Ascending aorta (tissue), 2 donors: Measurements from ENCODE around the gene SFXN4. TPM values are rescaled to one million over a fixed set of nuclear protein-coding genes. Genes with fewer than 3 reads are reported as not detected.

Experiments used
- DNase-seq, 2 donors: peaks; one replicate each; pipeline ENCODE4 v3.0.0-alpha.2; 2019; ENCODE audit warnings: low spot score in 2 of 2
- H3K27ac ChIP-seq, 2 donors: fragments of 200-600 bp; sonication (generic); one replicate each; pipeline ENCODE4 v1.5.1; 2016 to 2017; ENCODE audit warnings: mild to moderate bottlenecking in 1 of 2
- H3K27me3 ChIP-seq: fragments of 200-600 bp; sonication (generic); one replicate; pipeline ENCODE4 v1.5.1; 2017
- H3K36me3 ChIP-seq, 2 donors: fragments of 200-600 bp; sonication (generic); one replicate each; pipeline ENCODE4 v1.5.1; 2016
- H3K4me1 ChIP-seq, 2 donors: fragments of 200-600 bp; sonication (generic); one replicate each; pipeline ENCODE4 v1.5.1; 2016 to 2017; ENCODE audit warnings: mild to moderate bottlenecking in 1 of 2
- H3K4me3 ChIP-seq, 2 donors: fragments of 200-600 bp; sonication (generic); one replicate each; pipeline ENCODE4 v1.5.1; 2016 to 2017; ENCODE audit warnings: mild to moderate bottlenecking in 1 of 2
- H3K9me3 ChIP-seq, 2 donors: fragments of 200-600 bp; sonication (generic); one replicate each; pipeline ENCODE4 v1.5.1; 2016
- intact Hi-C: fragments of 100-400 bp; cut with DNase I; formaldehyde crosslinking; loops from one replicate; pipeline ENCODE4 v1.15.1; 2023
- total RNA-seq: library from RNA; depleted of rRNA; stranded (reverse); fragments of >200 nt; gene quantifications from one replicate; pipeline ENCODE4 v1.1.0, GENCODE V29; 2016
- TF ChIP-seq, protein P1 (sequence below), 3 experiments: fragments of 200-600 bp in 2 of 3; fragments of 450-650 bp in 1 of 3; sonication (generic) in 2 of 3; IDR thresholded peaks; one replicate each; pipeline ENCODE4 v1.5.1; 2016 to 2019; ENCODE audit warnings: antibody characterized with exemption in 3 of 3, mild to moderate bottlenecking in 1 of 3, moderate library complexity in 1 of 3

The SFXN4 gene
- total RNA-seq, 1 donor from 2014 or later = 13.7 TPM

DNA sequence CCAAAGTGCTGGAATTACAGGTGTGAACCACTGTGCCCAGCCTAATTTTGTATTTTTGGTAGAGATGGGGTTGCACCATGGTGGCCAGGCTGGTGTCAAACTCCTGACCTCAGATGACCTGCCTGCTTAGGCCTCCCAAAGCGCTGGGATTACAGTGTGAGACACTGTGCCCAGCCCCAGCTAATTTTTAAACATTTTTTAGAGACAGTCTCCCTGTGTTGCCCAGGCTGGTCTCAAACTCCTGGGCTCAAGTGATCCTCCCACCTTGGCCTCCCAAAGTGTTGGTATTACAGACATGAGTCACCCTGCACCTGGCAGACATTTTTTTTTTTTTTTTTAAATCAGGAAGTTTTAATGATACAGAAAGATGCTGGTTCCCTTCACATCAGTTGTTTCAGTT, 46.1 kb downstream of the SFXN4 start:
- intact Hi-C loops = no loop called here
- Histone ChIP-seq H3K4me1 (no peaks in the 10 kb centered on the region), H3K27ac (no peak overlapping the region), H3K4me3 (no peak overlapping the region), H3K9me3 (no peaks in the 10 kb centered on the region), H3K36me3 (peaks cover 31 to 77% of the 10 kb centered on the region in 2 donors), H3K27me3 (no peaks in the 10 kb centered on the region)
- TF ChIP-seq, protein P1, sequence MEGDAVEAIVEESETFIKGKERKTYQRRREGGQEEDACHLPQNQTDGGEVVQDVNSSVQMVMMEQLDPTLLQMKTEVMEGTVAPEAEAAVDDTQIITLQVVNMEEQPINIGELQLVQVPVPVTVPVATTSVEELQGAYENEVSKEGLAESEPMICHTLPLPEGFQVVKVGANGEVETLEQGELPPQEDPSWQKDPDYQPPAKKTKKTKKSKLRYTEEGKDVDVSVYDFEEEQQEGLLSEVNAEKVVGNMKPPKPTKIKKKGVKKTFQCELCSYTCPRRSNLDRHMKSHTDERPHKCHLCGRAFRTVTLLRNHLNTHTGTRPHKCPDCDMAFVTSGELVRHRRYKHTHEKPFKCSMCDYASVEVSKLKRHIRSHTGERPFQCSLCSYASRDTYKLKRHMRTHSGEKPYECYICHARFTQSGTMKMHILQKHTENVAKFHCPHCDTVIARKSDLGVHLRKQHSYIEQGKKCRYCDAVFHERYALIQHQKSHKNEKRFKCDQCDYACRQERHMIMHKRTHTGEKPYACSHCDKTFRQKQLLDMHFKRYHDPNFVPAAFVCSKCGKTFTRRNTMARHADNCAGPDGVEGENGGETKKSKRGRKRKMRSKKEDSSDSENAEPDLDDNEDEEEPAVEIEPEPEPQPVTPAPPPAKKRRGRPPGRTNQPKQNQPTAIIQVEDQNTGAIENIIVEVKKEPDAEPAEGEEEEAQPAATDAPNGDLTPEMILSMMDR (IDR thresholded peaks at IDR 0.05) = no peak
- DNase-seq = no peak

DNA sequence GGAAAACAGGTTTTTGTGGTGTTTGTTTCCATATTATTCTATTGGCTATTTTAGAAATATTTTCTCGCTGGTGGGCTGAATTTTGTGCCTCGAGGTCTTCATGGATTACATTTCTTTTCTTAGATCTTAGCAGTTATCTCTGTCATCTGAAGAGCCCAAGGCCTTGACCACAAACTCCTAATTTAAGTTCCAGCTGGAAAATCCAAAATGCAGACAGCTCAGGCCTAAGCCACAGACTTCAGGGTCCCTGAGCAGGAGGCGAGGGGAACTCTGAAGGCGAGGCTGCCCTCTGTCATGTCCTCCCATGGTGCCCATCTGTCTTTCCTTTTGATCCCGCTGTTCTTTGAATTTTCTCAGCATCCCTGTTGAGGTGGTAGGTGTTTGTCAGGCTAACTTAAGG, 47.3 kb downstream of the SFXN4 start:
- no peaks in the 10 kb centered on the region for H3K9me3 ChIP-seq
- DNase-seq = no peak
- no peaks in the 10 kb centered on the region for H3K4me1 ChIP-seq
- intact Hi-C loops = no loop called here
- H3K27ac ChIP-seq = no peak overlapping the region
- no peaks in the 10 kb centered on the region for H3K27me3 ChIP-seq
- no peak overlapping the region for H3K4me3 ChIP-seq
- peaks cover 28 to 77% of the 10 kb centered on the region in 2 donors for H3K36me3 ChIP-seq
- TF ChIP-seq, protein P1 (IDR thresholded peaks at IDR 0.05) = no peak

DNA sequence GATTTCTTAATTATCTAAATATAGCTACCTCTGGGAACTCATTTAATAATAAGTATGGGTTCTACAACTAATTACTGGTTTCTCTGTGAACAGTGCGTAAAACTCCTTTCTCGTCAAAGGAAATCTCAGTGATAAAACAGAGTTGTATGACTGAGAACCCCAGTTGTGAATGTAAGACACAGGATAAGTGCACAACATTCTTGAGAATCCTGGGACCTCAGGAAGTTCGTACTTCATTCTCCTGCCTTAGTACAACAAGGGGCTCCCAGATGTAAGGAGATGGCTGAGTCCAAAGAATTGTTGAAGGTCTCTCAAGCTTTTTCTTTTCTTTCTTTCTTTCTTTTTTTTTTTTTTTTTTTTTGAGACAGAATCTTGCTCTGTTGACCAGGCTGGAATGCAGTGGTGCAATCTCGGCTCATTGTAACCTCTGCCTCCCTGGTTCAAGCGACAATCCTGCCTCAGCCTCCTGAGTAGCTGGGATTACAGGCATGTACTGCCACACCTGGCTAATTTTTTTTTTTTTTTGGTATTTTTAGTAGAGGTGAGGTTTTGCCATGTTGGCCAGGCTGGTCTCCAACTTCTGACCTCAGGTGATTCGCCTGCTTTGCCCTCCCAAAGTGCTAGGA, 49.1 kb downstream of the SFXN4 start:
- Histone ChIP-seq H3K9me3 (no peaks in the 10 kb centered on the region), H3K36me3 (peaks cover 23 to 75% of the 10 kb centered on the region in 2 donors), H3K27me3 (no peaks in the 10 kb centered on the region), H3K4me3 (no peak overlapping the region), H3K4me1 (no peaks in the 10 kb centered on the region), H3K27ac (no peak overlapping the region)
- intact Hi-C loops = no loop called here
- TF ChIP-seq, protein P1 (IDR thresholded peaks at IDR 0.05) = no peak
- DNase-seq = no peak

DNA sequence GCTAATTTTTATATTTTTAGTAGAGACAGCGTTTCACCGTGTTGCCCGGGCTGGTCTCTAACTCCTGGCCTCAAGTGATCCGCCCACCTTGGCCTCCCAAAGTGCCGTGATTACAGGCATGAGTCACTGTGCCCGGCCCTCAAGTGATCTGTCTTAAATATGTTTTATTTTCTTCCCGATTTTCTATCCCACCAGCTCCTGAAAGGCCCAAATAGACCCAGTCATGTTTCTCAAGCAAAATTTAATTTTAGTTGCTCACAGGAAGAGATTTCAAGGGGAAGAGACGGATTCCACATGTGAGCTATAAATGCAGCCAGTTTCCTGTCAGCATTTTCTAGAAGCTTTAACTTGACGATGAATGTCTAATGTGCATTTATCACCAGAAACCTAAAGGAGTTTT, 49.6 kb downstream of the SFXN4 start:
- no peak overlapping the region for H3K27ac ChIP-seq
- H3K4me1 ChIP-seq = no peaks in the 10 kb centered on the region
- no peak for DNase-seq
- H3K4me3 ChIP-seq = no peak overlapping the region
- H3K27me3 ChIP-seq = no peaks in the 10 kb centered on the region
- no peaks in the 10 kb centered on the region for H3K9me3 ChIP-seq
- peaks cover 22 to 75% of the 10 kb centered on the region in 2 donors for H3K36me3 ChIP-seq
- intact Hi-C loops = no loop called here
- TF ChIP-seq, protein P1 (IDR thresholded peaks at IDR 0.05) = no peak

DNA sequence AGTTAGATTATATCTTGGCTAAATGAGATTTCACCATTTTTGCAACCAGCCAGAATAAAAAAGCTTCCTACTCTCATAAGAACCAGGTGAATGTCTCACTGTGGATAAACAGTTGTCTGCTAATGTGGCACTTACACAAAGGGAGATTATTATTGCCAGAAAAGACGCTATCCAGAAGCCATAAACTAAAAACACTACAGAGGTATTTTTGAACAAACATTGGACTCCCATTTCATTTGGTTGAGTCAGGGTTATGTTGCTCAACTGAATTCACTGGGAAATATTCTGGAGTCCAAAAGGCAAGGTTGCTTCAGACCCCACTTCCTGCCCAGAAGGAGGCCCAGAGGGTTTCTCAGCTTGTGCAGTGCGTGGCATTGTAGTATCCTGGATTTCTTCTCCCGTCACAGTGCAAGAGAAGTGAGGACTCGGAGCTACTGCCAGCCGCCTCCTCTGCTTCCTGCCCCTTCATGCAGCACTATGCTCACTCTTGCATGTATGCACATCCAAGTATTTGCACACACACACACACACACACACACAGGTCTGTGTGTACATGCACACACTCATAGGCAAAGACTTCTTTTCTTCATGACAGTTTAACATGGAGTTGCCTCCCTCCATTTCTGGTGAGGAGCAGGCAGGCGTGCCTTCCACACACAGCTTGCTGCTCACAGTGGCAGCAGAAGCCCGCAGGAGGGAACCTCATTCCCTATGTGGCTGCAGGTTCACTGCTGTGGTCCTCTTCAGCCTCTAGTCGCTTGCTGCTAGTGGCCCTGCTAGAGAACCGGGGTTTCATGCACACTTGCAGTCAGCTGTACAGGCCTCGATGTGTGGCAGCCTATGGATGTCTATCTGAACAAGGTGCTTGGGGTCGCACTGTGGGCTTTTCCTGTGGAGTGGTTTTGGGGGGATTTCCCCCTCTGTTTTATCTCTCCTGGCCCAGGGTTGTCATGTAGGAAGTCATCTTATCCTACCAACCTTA, 51.5 kb downstream of the SFXN4 start:
- TF ChIP-seq, protein P1 (IDR thresholded peaks at IDR 0.05) = no peak
- intact Hi-C loops = no loop called here

More for the DNA sequence above, 51.5 kb downstream of the SFXN4 start:
- no peak for DNase-seq
- no peak overlapping the region for H3K27ac ChIP-seq
- H3K27me3 ChIP-seq = no peaks in the 10 kb centered on the region
- H3K4me1 ChIP-seq = no peaks in the 10 kb centered on the region
- peaks cover 30 to 78% of the 10 kb centered on the region in 2 donors for H3K36me3 ChIP-seq
- H3K4me3 ChIP-seq = no peak overlapping the region
- H3K9me3 ChIP-seq = no peaks in the 10 kb centered on the region
